GM12875 (cell line): ENCODE results near the gene FBXW4.

ENCODE experiments used
- H3K4me3 ChIP-seq: one replicate; pipeline ENCODE4 v1.5.1; 2011; ENCODE audit warnings: low read depth, low read length, control low read depth
- CTCF ChIP-seq: IDR thresholded peaks from 2 replicates; pipeline ENCODE4 v1.5.1; 2011; ENCODE audit warnings: low read depth, mild to moderate bottlenecking, control low read depth, inconsistent platforms, low read length, moderate library complexity, borderline replicate concordance; ENCODE audit not compliant: insufficient read depth

The FBXW4 gene

GRCh38 chr10:101716891-101717659, 22.1 kb upstream of the FBXW4 start:
- TF ChIP-seq CTCF, result no peak
- no peak overlapping the region for H3K4me3 ChIP-seq

- TF ChIP-seq CTCF, result no peak
- no peak overlapping the region for H3K4me3 ChIP-seq
Observed at GRCh38 chr10:101712997-101713396, 18.0 kb upstream of the FBXW4 start.

- TF ChIP-seq CTCF, result no peak
Observed at GRCh38 chr10:101710793-101711192, 15.8 kb upstream of the FBXW4 start.

GRCh38 chr10:101710059-101710695, 15.2 kb upstream of the FBXW4 start:
- no peak overlapping the region for H3K4me3 ChIP-seq
- no peak for TF ChIP-seq CTCF

More at GRCh38 chr10:101710793-101711192, 15.8 kb upstream of the FBXW4 start:
- H3K4me3 ChIP-seq, result no peak overlapping the region

- TF ChIP-seq CTCF, result no peak
- H3K4me3 ChIP-seq, result no peak overlapping the region
Observed at GRCh38 chr10:101709359-101710058, 14.5 kb upstream of the FBXW4 start.

GRCh38 chr10:101708870-101709269, 13.9 kb upstream of the FBXW4 start:
- H3K4me3 ChIP-seq, result no peak overlapping the region
- TF ChIP-seq CTCF, result no peak

- H3K4me3 ChIP-seq, result no peak overlapping the region
- TF ChIP-seq CTCF, result no peak
Observed at GRCh38 chr10:101708073-101708472, 13.1 kb upstream of the FBXW4 start.
